Right renal cortex interstitium (tissue), 3 donors: Measurements from ENCODE around the gene TP73. TPM values are rescaled to one million over a fixed set of nuclear protein-coding genes. Genes with fewer than 3 reads are reported as not detected.

ENCODE experiments used
- DNase-seq, 3 donors: peaks; one replicate each; pipeline ENCODE4 v3.0.0-alpha.2; 2013; ENCODE audit warnings: low read depth in 3 of 3, low spot score in 2 of 3
- polyA plus RNA-seq, 3 donors: library from polyadenylated mRNA; unstranded; fragments of 120-200 nt; gene quantifications; one replicate each; pipeline ENCODE4 v1.2.1, GENCODE V29; 2013; ENCODE audit not compliant: insufficient read length in 3 of 3

TP73 gene
- polyA plus RNA-seq, 3 donors, result 0.35 to 0.45 (median 0.40) TPM

- no peak for DNase-seq
These were observed 31.7 kb downstream of the TP73 start for GRCh38 chr1:3683992-3684391.

DNA sequence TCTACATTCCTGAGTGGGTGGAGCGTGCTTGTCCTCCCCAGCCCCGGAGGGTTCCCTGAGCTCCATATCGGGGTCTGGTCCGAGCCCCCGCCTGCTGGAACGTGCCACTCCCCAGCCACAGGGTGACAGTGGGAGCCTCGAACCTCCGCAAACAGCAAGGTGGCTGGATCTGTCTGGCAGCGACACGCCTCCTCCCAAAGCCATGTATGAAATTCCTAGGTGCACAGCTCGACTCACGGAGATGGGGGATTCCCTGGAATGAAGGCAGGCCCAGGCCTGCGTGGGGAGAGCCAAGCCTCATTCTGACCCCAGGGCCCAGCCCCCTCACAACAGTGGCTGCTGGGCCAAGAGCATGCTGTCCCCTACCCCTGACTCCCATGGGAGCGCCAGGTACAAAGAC, 32.9 kb downstream of the TP73 start:
- no peak for DNase-seq

- DNase-seq, result no peak
These were observed 33.6 kb downstream of the TP73 start for GRCh38 chr1:3685906-3686305.

GRCh38 chr1:3687504-3687903, 35.2 kb downstream of the TP73 start:
- no peak for DNase-seq

DNA sequence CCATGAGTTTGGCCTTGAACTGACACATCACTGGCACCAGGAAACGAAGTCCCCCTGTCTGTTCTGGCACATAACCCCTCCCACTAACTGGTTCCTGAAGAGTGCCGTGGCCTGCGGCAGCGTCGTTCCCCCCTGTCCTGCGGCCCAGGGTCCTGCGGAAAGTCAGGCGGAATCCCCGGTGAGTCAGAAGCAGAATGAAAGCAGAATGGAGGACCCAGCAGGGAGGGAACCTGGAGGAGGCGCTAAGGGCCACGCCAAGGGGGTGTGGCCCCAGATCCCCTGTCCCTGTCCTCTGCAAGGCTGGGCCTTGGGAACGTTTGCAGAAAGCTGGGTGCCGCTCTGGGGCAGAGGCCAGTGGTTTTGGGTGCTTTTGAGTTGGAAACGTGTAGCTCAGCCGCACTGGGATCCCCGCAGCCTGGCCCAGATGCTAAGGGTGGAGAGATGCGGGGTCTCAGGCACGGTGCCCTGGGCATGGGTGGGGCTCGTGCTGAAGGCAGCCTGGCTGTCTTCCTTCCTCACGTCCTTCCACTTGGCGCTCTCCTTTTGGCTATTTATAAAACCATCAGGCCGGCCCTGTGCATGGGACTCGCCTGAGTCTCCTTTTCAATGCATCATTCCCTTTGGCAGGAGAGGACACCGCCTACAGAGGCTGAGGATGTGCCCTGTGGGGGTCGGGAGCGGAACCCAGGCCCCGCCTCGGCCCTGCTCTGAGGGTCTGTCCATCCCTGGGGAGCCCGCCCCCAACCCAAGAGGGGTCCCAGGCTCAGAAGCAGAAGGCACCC, 36.2 kb downstream of the TP73 start:
- DNase-seq, result no peak

- DNase-seq, result no peak
These were observed 36.9 kb downstream of the TP73 start for GRCh38 chr1:3689138-3689750.

DNA sequence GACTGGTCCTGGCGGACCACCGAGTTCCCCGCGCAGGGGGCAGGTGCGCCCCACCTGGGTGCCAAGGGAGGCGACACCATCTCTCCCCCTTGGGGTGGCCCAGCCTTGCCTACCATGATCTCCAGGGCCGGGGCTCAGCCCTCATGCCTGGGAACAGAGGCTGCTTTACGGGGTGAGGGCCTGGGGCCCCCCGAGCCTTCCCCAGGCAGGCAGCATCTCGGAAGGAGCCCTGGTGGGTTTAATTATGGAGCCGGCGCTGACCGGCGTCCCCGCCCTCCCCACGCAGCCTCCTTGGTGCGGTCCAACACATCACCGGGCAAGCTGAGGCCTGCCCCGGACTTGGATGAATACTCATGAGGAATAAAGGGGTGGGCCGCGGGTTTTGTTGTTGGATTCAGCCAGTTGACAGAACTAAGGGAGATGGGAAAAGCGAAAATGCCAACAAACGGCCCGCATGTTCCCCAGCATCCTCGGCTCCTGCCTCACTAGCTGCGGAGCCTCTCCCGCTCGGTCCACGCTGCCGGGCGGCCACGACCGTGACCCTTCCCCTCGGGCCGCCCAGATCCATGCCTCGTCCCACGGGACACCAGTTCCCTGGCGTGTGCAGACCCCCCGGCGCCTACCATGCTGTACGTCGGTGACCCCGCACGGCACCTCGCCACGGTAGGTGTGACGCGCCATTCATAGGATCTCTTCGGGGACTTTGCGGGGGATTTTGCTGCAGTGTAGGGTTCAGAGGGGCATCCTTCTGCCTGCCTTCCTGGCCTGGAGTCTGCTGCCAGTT, 38.2 kb downstream of the TP73 start:
- DNase-seq, result no peak

GRCh38 chr1:3691421-3692204, 39.3 kb downstream of the TP73 start:
- no peak for DNase-seq

DNA sequence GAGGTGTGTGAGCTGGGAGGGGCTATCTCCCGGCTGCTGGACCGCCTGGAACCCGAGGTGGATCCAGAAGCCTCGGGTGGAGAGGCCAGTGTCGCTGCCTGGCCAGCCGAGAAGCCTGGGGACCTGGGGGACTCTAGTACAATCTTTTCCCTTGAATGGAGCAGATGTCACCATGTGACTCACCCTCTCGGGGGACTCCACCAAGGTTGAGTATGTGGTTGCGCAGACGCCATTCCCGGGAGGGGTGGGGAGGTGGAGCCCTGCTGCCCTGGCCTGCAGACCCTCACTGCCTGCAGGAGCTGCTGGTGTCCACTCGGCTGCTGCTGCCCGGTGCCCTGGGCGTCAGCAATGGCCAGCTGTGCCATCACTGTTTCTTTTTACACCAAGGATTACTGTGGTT, 40.3 kb downstream of the TP73 start:
- no peak for DNase-seq

- DNase-seq, result no peak
These were observed 41.0 kb downstream of the TP73 start for GRCh38 chr1:3693321-3693720.

DNA sequence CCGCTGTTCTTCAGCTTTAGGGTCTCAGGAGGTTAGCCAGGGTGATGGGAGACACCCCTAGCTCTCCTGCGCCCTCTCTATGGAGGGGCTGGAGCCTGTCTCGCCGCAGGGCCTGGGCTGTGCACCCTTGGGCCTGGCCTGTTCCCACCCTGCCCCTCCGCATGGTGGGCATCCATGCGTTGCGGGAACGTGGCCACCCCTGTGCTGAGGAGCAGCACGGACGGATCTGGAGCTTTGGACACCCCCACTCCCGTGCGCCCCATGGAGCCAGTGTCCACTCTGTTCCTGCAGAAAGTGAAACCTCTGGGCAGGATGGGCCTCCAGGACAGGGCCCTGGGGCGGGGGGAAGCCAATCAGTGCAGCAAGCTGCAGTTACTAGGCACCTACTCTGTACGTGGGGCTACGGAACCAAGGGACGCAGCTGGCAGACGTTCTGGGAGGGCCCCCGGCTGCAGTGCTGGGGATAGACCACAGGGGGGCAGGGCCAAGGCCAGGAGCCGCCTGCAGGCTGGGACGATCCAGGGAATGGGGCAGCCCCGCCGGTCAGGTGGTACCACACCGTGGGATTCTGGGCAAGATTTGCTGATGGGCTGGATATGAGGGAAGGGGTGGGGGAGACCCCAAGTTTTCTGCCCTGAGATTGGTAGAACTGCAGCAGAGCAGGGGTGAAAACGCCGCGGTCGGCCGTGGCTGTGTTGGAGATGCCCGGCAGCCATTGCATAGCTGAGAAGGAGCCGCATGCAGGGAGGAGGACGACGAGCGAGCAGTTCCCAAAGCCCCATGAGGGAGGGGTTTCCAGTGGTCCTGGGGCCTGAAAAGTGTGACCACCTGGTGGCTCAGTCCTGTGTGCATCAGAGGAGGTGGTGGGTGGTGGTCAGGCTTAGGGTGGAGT, 43.3 kb downstream of the TP73 start:
- DNase-seq, result no peak

- no peak for DNase-seq
These were observed 44.4 kb downstream of the TP73 start for GRCh38 chr1:3696689-3697088.

DNA sequence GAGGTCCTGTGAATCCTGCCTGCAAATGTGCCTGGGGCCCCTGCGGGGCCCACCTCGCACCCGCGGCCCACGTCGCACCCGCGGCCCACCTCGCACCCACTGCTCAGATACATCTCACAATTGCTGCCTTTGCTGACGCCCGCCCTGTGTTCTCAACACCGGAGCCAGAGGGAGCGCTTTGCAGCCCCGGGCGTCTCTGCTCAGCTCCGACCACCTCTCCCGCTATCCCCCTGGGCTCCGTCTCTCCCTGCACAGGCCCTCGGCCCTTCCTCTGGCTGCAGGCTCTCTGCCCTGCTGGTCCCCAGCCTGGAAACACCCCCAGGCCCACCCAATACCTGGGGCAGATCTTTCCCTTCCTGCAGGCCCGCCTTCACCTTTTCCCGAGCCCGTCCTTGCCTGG, 44.8 kb downstream of the TP73 start:
- DNase-seq, result no peak

DNA sequence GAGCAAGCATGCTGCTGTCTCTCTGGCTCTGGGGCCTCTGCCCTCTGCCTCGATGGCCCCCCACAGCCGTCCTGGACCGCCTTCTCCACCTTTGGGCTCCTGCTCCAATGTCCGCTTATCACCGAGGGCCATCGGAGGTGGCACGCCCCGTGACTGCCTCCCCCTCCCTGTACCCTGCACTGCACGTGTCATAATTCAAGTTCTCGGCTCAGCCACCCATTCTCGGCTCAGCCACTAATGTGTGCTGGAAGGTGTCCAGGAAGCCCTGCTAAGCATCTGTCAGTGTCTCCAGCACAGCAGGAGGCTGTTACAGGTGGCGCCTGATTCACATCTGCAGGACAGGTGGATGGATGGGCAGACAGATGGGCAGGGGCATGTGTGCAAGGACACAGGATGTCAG, 45.5 kb downstream of the TP73 start:
- no peak for DNase-seq

DNA sequence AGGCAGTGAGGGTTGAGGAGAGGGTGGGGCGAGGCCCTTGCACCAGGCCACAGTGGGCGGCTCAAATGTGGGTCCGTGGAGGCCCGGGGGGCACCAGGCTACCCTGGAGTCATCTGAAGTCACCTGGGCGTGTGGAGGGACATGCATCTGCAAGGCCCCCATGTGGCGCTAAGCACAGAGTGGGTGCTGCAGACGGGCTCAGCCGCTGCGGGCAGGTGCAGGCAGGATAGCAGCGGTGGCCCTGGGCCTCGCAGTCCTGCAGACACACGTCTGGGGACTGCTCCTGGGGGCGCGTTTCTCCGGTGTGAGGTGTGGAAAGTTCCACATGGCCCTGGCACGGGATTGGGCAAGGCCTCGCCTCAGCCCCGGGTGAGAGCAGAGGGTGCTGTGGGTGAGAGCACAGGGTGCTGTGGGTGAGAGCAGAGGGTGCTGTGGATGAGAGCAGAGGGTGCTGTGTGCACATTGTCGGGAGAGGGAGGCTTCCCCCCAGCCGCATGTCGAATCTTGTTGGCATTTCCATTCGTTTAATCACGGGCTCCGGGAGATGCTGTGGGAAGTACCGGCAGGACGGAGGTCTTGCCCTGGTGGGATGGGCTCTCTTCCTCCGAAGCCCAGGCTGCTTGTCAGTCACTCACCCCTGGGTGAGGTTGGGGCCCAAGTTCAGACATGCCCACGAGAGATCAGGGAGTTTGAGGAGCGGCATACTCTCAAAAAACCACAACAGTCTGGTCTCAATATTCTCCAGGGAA, 46.5 kb downstream of the TP73 start:
- no peak for DNase-seq

GRCh38 chr1:3699596-3699995, 47.3 kb downstream of the TP73 start:
- DNase-seq, result no peak

- no peak for DNase-seq
These were observed 48.3 kb downstream of the TP73 start for GRCh38 chr1:3700631-3701030.

DNA sequence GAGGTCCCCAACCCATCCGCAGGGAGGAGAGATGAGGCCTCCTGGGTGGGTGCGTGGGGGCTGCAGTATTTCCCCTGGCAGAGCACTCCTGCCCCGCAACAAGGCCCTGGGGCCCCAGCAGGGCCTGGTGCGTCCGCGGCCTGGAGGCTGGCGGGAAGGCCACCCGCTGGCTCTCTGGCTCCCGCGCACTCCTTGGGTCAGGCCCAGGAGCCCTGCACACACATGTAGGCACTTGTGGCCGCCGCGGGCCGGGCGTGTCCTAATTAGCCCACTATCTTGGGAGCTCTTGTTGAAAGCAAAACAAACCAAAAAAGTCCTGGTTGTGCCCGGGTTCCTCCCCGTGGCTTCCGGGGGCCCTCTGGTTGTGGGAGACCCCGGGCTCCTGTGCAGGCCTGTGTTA, 50.2 kb downstream of the TP73 start:
- no peak for DNase-seq

DNA sequence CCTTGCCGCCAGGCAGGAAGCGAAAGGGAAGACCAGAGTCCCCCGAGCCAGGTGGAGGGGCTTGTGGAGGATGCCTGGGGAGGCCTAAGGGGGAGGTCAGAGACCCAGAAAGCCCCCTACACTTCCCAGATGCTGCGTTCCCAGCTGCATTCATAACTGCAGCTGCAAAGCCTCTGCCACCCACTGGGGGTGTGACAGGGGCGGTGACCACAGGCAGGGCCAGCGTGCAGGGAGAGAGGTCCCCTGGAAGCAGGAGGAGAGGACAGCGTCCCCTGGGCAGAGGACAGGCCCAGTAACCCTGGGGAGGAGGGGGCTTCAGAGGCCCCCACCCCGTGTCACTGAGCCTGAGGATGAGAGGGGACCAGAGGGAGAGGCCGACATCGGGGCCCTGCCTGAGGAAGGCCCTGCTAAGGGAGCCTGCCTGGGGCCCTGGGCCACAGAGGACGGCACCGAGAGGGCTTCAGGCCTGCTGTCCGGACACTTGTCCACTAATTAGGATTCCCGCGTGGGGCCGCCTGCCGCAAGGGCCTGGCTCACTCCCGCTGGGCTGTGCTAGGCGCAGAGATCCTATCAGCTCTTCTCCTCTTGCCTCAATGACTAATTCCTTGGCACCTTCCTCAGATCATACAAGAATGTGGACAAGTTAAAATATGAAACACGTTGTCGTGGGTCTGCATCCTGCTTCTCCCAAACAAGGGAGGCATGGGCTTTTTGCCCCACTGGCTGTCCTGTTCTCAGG, 50.8 kb downstream of the TP73 start:
- no peak for DNase-seq
